Occipital lobe (tissue), 2 donors: ENCODE measurements around the gene PIK3R5. TPM values are rescaled to one million over a fixed set of nuclear protein-coding genes. Genes with fewer than 3 reads are reported as not detected.
"Not testable (repeated sequence)": the region's sequence is repeated elsewhere in the genome, so short reads cannot be mapped to it uniquely, and the experiment has no call there.

Source experiments
- DNase-seq: peaks from one replicate; lab custom pipeline; 2025; lab: John Stamatoyannopoulos, UW
- total RNA-seq: library from RNA; depleted of rRNA; stranded (reverse); fragments of >200 nt; gene quantifications from one replicate; pipeline ENCODE4 v1.2.3, GENCODE V29; 2014

Gene PIK3R5
- total RNA-seq, 1 donor from 2014 or later, result 0.62 TPM

DNA sequence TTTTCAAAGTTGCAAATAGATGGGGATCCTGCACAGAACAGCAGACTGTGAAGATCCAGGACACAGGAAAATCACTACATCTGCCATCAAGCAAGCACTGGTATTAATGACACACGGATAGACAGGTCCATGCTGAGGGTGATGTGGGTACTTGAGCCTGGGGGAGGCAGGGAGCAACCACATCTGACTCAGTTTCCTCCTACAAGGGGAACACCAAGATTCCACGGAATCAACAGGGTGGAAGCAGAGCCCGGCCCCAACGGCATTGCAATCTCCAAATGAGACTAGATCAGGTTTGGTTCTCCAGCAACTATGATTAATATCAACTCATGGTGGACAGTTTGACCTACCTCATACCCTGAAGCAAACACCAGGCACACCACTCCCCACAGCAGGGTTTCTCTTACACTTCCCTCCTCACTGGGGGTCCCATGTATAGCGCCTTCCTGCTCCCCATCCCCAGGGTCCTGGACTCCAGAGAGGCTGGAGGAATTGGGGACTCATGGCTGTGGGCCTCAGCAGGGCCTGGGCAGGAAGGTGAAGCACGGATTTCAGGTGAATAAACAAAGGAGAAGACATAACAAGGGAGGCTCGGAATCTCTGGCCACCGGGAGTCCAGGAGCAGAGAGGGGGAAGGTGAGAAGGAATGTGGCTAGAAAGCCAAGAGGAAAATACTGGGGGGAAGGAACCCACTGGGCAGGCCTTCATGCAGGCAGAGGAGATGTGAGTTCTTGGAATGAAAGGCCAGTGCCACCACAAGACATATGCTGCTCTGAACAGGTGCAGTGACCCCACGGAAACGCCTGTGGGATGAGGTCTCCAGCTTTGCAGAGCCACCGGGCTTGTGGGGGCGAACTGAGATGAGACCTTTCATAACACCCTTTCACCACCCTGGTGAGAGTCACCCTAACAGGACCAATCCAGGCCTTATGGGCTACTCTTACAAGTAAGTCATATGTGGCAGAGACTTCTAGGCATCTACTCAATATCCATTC is 68.6 kb downstream of the PIK3R5 start:
- DNase-seq, result no peak

- DNase-seq, result no peak
These were observed 69.4 kb downstream of the PIK3R5 start for GRCh38 chr17:8896087-8896486.

GRCh38 chr17:8894673-8895578 is 70.6 kb downstream of the PIK3R5 start:
- no peak for DNase-seq

GRCh38 chr17:8894202-8894671 is 71.3 kb downstream of the PIK3R5 start:
- no peak for DNase-seq

DNA sequence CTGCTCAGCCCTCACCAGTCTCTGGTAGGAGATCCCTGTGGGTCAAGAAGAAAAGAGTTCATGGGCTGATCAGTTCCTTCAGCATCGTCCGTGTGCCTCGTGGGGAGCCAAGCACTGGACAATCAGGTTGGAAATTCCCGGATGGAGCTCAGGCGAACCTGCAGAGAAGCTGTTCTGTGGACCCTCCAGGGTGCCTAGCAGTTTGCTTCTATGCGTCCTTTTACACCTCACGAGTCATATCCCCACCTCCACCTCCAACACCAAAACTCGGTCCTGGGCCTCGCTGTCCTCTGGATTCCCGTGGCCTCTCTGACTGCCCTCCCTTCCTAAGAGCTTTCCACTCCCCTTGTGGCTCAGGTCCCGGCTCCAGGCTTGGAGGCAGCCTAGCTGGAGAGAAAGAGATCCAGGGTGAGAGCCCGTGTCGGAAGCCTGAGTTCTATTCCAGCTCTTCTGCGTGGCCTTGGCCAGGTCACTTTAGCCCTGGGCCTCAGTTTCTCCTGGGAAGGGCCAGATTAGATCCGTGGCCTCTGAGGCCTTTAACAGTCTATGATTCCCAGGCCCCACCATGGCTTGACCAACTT is 71.8 kb downstream of the PIK3R5 start:
- no peak for DNase-seq

DNA sequence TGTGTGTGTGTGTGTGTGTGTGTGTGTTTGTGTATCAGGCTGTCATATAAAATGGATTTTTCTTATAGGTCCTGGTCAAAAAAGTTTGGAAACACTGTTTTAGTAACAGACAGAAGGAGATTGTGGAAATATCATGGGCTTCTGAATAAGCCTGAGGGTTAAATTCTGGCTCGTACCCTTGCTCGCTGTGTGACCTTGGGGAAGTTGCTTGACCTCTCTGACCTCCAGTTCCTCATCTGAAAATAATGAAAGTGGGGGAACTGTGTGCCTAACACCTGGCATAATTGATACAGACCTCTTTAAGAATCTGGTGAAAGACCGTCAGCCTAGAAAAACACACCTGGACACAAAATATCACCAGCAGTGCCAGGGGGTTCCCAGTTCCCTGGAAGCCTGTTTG is 72.4 kb downstream of the PIK3R5 start:
- no peak for DNase-seq

DNA sequence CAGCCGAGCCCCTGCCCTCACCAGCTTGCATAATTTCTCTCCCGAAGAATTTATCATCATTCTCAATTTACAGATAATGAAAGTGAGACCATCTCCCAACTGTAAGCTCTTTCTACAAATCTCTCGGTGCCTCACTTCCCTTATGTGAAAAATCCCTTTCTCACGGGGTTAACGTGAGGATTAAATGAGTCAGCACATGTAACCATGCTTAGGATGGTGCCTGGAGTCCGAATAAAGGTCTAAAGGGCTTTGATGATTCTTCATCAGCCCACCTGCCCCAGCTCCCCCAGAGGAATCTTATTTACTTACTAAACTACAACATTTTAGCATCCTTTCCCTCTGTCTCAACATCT is 73.2 kb downstream of the PIK3R5 start:
- no peak for DNase-seq

GRCh38 chr17:8890671-8891070 is 74.8 kb downstream of the PIK3R5 start:
- DNase-seq, result no peak

DNA sequence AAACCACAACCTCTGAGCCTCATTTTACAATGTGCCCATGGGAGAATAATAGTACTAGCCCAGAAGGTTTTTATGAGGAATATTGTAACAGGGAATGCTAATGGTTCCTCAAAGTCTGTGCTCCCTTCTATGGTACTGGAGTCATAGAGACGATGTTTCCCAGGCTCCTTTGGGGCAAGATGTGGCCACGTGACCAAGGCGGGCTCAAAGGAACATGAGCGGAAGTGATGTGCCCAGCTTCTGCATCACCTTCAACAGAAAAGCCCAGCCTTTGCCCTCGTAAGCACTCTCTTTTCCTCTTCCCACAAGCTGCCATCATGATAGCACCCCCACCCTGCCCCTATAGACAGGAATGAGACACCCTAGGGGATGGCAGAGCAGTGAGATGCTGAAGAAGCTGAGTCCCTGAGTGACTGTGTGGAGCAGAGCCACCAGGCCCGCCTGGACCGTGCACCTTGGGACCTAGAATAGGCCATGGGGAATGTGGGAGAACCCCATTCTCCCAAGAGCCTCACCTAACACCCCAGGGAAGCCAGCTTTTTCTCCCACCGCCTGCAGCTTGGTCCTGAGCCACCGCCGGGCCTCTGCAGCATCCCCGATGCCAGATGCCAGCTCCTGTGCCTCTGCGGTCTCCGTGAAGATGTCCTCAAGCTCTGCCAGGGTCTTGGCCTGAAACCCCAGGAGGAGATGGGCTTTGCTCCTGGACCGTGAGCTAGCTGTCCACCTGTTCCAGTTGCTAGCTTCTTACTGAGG is 75.9 kb downstream of the PIK3R5 start:
- no peak for DNase-seq

DNA sequence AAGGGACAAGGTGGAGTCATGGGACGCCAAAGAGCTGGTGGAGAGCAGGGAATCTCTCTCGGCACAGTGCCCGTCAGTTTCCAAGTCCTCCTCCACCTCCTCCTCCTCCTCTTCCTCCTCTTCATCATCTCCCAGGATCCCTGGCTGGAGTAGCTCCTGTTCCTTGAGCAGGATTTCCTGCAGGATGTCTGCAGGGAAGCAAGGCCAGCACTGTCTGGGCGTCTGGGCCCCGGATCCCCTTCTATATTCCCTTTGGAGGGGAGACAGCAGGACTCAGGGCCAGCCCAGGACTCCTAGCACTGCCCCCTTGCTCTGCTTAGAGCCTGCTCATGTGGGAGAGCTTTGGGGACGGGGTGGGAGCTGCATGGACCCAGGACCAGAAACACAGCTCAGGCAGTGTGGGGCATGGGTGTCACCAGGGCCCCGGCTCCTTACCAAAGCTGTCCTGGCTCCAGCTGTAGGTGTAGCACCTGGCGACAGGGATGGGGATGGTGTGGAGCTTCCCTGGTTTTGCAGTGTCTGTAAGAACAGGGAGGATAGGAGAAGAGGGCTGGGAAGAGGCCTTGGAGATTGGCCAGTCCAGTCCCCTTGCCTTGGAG is 76.7 kb downstream of the PIK3R5 start:
- DNase-seq, result no peak

DNA sequence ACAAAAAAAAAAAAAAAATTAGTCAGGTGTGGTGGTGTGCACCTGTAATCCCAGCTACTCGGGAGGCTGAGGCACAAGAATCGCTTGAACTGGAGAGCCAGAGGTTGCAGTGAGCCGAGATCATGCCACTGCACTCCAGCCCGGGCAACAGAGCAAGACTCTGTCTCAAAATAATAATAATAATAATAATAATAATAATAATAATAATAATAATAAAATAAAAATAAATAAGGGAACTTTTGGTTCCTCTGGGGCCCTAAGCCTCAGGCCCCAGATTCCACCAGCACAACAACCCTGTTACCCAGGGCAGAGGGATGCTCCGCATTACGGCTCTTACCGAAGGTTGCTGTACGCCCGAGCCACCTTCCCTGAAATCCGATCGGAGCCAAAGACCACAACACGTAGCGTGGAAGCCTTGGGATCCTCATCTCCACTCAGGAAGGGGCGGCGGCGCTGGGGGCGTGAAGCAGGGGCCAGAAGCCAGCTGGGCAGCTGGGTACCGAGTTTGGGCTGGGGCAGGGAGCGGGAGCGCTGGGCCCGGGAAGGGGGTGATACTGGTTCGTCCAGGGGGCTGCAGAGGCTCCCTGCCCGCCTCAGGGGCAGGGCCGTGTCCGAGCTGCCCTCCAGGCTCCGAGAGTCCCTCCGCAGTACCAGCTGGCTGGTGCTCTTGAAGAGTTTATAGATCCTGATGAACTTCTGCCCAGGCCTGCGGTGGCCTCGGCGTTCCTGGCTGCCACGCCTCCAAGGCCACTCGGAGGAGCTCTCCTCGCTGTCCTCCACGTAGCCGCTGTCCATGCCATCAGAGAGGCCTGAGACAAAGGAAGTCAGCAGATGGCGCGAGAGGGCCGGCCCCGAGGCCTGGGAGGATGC is 77.4 kb downstream of the PIK3R5 start:
- DNase-seq, result no peak

- DNase-seq, result no peak
These were observed 78.2 kb downstream of the PIK3R5 start for GRCh38 chr17:8887301-8887700.

GRCh38 chr17:8885967-8886684 is 79.4 kb downstream of the PIK3R5 start:
- DNase-seq, result no peak

- not testable (repeated sequence) for DNase-seq
These were observed 80.1 kb downstream of the PIK3R5 start for GRCh38 chr17:8885163-8885966.

DNA sequence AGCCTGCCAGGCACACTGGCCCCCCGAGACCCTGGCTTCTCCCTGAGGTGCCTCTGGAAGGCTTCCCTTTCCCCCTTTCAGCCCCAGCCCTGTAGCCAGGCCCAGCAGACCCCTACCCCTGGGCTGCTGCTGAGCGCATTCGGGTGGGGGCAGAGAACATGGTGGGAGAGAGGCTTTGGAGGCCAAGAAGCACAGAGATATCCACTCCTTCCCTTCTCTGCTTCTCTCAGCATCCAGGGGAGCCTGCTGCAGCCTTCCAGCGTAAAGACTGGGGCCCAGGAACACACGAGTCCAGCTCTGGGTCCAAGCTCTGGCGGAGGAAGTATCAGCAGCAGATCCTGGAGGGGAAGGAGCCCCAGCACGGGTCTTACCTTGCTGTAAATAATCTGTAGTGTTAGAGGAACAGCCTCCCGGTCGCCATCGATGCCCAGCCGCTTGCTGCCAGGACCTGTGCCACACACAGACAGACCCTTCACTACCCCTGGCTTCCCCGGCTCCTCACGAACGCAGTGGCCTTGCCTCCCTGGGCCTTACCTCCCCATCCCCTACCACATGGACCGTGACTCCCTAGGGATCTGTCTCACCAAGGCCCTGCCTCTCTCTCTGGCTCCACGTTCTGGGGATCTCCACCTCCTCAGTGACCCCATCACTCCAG is 81.0 kb downstream of the PIK3R5 start:
- DNase-seq, result no peak

- no peak for DNase-seq
These were observed 82.2 kb downstream of the PIK3R5 start for GRCh38 chr17:8883353-8883752.

DNA sequence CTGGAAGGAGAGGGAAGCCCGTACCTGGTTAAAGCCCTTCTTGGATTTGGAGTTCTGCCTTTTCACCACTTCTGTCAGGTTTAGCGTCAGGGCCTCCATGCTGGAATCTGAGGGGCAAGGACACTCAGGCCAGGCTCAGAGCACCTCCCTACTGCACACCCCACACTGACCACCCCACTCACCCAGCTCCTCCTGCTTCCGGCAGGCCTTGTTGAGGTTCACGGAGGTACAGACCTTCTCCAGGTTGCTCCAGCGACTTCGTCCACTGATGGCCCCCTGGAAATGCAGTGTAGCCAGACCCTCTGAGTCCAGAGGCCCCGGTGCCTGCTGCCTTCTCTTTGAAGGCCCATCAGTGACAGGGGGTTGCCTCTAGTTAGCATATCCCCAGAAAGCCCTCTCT is 83.9 kb downstream of the PIK3R5 start:
- DNase-seq, result no peak

DNA sequence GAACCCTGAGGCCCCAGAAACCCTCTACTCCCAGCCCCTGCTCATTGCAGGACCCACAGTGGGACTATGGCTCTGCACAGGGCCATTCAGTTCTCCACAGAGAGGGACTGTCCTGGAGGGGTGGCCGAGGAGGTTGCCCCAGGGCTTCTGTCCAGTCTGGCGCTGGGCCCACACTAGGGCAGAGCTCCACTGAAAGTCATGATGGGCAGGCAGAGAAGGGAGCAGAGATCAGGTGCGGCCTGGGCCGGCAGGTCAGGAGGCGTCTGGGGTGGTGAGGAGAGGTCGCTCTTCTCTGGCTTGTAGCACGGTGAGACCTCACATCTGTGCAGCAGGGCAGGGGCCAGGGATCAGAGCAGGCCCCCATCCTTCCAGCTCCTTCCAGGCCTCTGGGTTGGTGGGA is 85.0 kb downstream of the PIK3R5 start:
- DNase-seq, result no peak
